Fibroblast of mammary gland (primary cell): ENCODE data around the gene OR8B8.
"Not testable (repeated sequence)": the region's sequence is repeated elsewhere in the genome, so short reads cannot be mapped to it uniquely, and the experiment has no call there.

Experiments
- DNase-seq: peaks from one replicate; pipeline ENCODE4 v3.0.0-alpha.2; 2010; ENCODE audit warnings: low read depth
- H3K4me3 ChIP-seq: 2 replicates; pipeline ENCODE4 v1.5.1; 2011; ENCODE audit warnings: low read depth, mild to moderate bottlenecking, low read length, moderate library complexity; ENCODE audit not compliant: control insufficient read depth
- CTCF ChIP-seq: conservative IDR thresholded peaks from 2 replicates; pipeline ENCODE4 v1.5.1; 2011; ENCODE audit warnings: low read depth, low read length, inconsistent platforms; ENCODE audit not compliant: control insufficient read depth, insufficient read depth

Gene OR8B8

DNA sequence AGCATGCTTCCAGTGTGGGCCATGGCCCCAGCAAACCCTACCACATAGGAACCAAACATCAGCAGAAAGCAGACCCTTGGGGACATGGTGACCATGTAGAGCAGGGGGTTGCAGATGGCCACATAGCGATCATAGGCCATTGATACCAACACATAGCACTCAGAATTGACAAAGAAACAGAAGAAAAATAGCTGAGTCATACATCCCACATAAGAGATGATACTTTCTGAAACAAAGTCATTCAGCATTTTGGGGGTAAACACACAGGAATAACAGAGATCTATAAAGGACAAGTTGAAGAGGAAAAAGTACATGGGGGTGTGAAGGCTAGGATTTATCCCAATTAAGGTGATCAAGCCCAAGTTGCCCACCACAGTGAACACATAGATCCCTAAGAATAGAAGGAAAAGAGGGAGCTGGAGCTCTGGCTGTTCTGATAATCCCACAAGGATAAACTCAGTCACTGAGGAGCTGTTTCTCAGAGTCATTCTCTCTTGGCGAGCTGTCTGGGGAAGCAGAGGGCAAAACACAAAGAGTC is 21.0 kb downstream of the OR8B8 start, which contains the start of gene OR8B4:
Gene OR8B4 (minus strand): TSS at position 488 of the 538 bp plus-strand sequence. CDS start 0 bp downstream, at position 488.
- no peak for DNase-seq

DNA sequence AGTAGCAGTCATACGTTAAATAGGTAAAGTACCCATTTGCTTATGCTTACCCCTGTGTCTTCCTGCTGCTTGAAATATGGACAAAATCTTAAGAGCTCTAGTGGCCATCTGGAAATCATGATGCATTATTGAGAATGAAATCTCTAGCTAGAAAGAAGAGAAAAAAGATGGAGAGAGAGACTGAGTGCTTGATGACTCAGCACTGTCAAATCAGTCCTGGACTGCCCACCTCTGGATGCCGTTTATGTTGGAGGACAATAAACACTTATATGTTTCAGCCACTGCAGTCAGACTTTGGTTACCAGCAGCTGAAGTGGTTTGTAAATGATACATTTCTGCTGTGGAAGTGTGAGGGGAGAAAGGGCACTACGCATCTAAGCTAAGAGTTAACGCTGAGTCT is 24.5 kb downstream of the OR8B8 start:
- no peak overlapping the region for H3K4me3 ChIP-seq
- no peak for DNase-seq
- TF ChIP-seq CTCF: no peak

More for the DNA sequence above, 21.0 kb downstream of the OR8B8 start, which contains the start of gene OR8B4:
- H3K4me3 ChIP-seq: no peak within 1 kb of the TSS
- TF ChIP-seq CTCF: no peak

- DNase-seq: peak; percentile 71
- TF ChIP-seq CTCF: peak; percentile 74
- no peak overlapping the region for H3K4me3 ChIP-seq
These were observed 30.1 kb downstream of the OR8B8 start for GRCh38 chr11:124415356-124415923.

DNA sequence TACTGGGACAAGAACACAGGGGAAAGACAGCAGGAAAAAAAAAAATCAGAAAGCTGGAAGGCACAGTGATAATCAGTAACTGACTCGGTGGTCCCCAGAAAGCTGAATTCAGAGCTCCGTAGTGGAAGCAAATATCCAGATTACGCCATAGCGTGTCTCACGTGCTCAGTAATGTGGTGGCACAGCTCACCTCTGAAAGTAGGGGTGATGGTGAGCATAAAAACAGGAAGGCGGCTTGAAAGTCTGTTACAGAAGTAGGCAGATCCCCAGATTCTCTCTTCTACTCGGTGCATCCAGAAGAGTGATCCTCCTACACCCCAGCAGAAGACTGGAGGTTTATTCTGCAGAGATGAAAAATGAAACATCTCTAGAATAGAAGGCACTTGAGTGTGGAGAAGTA is 35.6 kb downstream of the OR8B8 start:
- no peak for TF ChIP-seq CTCF
- no peak overlapping the region for H3K4me3 ChIP-seq
- no peak for DNase-seq

DNA sequence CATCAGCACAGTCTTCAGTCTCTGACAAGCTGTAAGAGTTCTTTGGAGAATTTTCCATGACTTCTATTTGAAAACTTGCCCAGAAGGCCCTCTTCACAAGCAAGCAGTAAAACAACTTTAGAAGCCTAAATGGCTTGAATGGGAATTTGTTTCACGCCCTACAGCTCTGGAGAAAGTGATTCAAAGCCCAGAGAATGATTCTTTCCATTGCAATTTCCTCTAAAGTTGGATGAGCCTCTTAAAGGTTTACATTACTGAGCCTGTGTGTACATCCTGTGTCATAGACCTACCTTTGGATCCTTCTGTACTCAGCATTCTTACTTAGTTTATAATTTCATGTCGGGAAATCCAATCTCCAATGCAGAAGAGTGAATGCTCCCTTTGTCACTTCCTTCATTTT is 39.9 kb downstream of the OR8B8 start:
- DNase-seq: no peak
- H3K4me3 ChIP-seq: no peak overlapping the region
- TF ChIP-seq CTCF: no peak

DNA sequence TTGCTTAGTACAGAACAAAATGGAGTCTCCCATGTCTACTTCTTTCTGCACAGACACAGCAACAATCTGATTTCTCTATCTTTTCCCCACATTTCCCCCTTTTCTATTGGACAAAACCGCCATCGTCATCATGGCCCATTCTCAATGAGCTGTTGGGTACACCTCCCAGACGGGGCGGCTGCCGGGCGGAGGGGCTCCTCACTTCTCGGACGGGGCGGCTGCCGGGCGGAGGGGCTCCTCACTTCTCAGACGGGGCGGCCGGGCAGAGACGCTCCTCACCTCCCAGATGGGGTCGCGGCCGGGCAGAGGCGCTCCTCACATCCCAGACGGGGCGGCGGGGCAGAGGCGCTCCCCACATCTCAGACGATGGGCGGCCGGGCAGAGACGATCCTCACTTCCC is 42.3 kb downstream of the OR8B8 start:
- H3K4me3 ChIP-seq: not testable (repeated sequence)

GRCh38 chr11:124402326-124402922 is 43.1 kb downstream of the OR8B8 start:
- TF ChIP-seq CTCF: peak; percentile 85
- DNase-seq: peak; percentile 86
- no peak overlapping the region for H3K4me3 ChIP-seq

More for the DNA sequence above, 42.3 kb downstream of the OR8B8 start:
- not testable (repeated sequence) for DNase-seq
